Cardiac muscle cell (in vitro differentiated cells and primary cell): ENCODE measurements around the gene HIPK1. TPM values are rescaled to one million over a fixed set of nuclear protein-coding genes. Genes with fewer than 3 reads are reported as not detected.
A peak's percentile ranks its signal among the peaks of the same experiment; 100 is the strongest.
"Not testable (repeated sequence)": the region's sequence is repeated elsewhere in the genome, so short reads cannot be mapped to it uniquely, and the experiment has no call there.

Experiments
- DNase-seq, 2 donors: peaks; one replicate each; pipeline versions ENCODE4 v3.0.0 to v3.0.0-alpha.2; 2010 to 2017; ENCODE audit warnings: low read depth in 1 of 2, low spot score in 1 of 2
- H3K27ac ChIP-seq: fragments of 200-600 bp; sonication (generic); 2 replicates; pipeline ENCODE4 v1.5.1; 2016
- H3K27me3 ChIP-seq: fragments of 200-600 bp; sonication (generic); 2 replicates; pipeline ENCODE4 v1.6.0; 2016; ENCODE audit warnings: control low read depth
- H3K36me3 ChIP-seq: fragments of 200-600 bp; sonication (generic); 2 replicates; pipeline ENCODE4 v1.5.1; 2016; ENCODE audit warnings: control low read depth
- H3K4me1 ChIP-seq: fragments of 200-600 bp; sonication (generic); 2 replicates; pipeline ENCODE4 v1.8.1; 2017; ENCODE audit warnings: low read depth, mild to moderate bottlenecking, mixed run types
- H3K4me3 ChIP-seq: fragments of 200-600 bp; sonication (generic); 2 replicates; pipeline ENCODE4 v1.5.1; 2016; ENCODE audit warnings: mild to moderate bottlenecking
- H3K9me3 ChIP-seq: fragments of 200-600 bp; sonication (generic); 2 replicates; pipeline ENCODE4 v1.5.1; 2017; ENCODE audit warnings: low read depth, mild to moderate bottlenecking, control low read depth
- polyA plus RNA-seq: library from polyadenylated mRNA; unstranded; fragments of >200 nt; fragmentation: Nextera tagmentation; extraction: Ambion mirVana; gene quantifications from 2 replicates; pipeline ENCODE4 v1.2.1, GENCODE V29; 2016
- total RNA-seq: library from RNA; depleted of rRNA; stranded (reverse); fragments of >200 nt; gene quantifications from 2 replicates; pipeline ENCODE4 v1.2.3, GENCODE V29; 2016
- TF ChIP-seq, protein P1 (sequence below): IDR thresholded peaks from 2 replicates; pipeline ENCODE4 v1.5.1; 2012; ENCODE audit warnings: low read depth, mild to moderate bottlenecking, low read length

HIPK1 gene
- total and polyA plus RNA-seq, 2 experiments from 2014 or later: 14.1 to 27.7 TPM

DNA sequence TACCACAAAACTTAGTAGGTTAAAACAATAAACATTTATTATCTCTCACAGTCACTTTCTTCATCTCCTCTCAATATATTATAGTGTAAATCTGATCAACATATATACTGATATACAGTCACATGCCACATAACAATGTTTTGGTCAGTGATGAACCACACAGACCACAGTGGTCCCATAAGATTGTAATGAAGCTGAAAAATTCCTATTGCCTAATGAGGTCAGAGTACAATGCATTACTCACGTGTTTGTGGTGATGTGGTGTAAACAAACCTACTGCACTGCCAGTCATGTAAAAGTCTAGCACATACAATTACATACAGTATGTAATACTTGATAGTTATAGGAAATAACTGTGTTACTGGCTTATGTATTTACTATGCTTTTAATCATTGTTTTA is 80.3 kb downstream of the HIPK1 start:
- Histone ChIP-seq H3K36me3 (no peaks in the 10 kb centered on the region), H3K9me3 (no peaks in the 10 kb centered on the region), H3K4me1 (no peaks in the 10 kb centered on the region), H3K27ac (no peak overlapping the region), H3K27me3 (no peaks in the 10 kb centered on the region), H3K4me3 (no peak overlapping the region)
- TF ChIP-seq, protein P1, sequence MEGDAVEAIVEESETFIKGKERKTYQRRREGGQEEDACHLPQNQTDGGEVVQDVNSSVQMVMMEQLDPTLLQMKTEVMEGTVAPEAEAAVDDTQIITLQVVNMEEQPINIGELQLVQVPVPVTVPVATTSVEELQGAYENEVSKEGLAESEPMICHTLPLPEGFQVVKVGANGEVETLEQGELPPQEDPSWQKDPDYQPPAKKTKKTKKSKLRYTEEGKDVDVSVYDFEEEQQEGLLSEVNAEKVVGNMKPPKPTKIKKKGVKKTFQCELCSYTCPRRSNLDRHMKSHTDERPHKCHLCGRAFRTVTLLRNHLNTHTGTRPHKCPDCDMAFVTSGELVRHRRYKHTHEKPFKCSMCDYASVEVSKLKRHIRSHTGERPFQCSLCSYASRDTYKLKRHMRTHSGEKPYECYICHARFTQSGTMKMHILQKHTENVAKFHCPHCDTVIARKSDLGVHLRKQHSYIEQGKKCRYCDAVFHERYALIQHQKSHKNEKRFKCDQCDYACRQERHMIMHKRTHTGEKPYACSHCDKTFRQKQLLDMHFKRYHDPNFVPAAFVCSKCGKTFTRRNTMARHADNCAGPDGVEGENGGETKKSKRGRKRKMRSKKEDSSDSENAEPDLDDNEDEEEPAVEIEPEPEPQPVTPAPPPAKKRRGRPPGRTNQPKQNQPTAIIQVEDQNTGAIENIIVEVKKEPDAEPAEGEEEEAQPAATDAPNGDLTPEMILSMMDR: no peak
- DNase-seq: peak in 1 of 2 donors; percentile 85

DNA sequence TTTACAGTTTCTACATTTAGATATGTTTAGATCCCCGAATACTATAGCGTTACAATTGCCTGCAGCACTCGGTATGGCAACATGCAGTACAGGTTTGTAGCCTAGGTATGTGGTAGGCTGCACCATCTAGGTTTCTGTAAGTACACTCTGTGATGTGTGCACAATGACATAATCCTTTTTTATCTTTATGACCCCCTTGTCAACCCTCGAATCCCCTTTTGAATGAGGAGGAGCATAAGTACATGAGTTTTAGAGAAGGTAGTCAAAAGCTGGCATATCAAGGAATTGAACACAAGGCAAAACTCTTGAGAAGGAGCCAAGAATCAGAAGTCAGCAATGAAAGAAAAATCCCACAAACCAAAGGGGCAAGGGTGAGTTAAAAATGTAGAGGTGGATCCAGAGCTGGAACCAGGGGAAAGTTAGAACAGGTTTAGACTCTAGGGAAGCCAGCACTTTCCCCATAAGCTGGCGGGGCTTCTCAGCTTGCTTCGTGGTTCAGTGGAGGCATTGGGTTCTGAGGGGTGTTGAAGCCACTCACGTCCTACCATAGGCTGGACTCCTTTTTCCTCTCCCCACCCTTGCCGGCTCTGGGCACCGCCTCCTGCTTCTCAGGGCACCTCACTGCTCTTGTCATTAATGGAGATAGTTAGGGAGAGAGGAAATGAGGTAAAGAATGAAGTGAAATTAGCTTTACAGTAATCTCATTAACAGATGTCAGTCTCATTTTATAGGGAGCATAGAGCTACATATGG is 81.5 kb downstream of the HIPK1 start:
- peak in 1 of 2 donors; percentile 22 for DNase-seq
- TF ChIP-seq, protein P1: no peak
- H3K27me3 ChIP-seq: no peaks in the 10 kb centered on the region
- H3K36me3 ChIP-seq: no peaks in the 10 kb centered on the region
- no peaks in the 10 kb centered on the region for H3K9me3 ChIP-seq
- H3K27ac ChIP-seq: no peak overlapping the region
- H3K4me1 ChIP-seq: no peaks in the 10 kb centered on the region
- H3K4me3 ChIP-seq: no peak overlapping the region

- Histone ChIP-seq H3K27ac (no peak overlapping the region), H3K27me3 (no peaks in the 10 kb centered on the region), H3K4me1 (no peaks in the 10 kb centered on the region), H3K9me3 (no peaks in the 10 kb centered on the region), H3K4me3 (no peak overlapping the region), H3K36me3 (no peaks in the 10 kb centered on the region)
- TF ChIP-seq, protein P1: no peak
- no peak for DNase-seq
These were observed 82.7 kb downstream of the HIPK1 start for GRCh38 chr1:114011796-114012195.

DNA sequence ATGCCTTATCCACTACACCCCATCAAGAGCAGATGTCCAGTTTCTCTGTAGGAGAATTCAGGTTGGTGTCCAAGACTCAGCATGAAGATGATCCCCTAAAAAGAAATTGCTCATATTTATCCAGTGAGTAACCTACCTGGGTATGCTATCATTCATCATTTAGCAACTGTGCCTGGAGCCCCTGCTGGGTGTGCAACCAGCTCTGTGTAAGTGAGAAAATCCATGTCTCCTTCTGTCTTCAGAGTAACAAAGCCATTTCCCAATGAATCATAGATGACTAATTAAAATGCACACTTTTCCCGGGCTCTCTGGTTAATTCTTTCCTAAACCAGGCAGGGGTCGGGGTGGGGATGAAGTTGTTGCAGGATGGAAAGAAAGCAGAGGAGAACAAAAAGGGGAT is 86.0 kb downstream of the HIPK1 start:
- Histone ChIP-seq H3K9me3 (no peaks in the 10 kb centered on the region), H3K27ac (no peak overlapping the region), H3K4me3 (no peak overlapping the region), H3K4me1 (no peaks in the 10 kb centered on the region), H3K27me3 (no peaks in the 10 kb centered on the region), H3K36me3 (no peaks in the 10 kb centered on the region)
- DNase-seq: no peak
- TF ChIP-seq, protein P1: no peak

- H3K36me3 ChIP-seq, H3K4me3 ChIP-seq, H3K27me3 ChIP-seq, H3K27ac ChIP-seq, H3K9me3 ChIP-seq, DNase-seq: not testable (repeated sequence)
- peaks cover 12% of the 10 kb centered on the region for H3K4me1 ChIP-seq
These were observed 90.6 kb downstream of the HIPK1 start for GRCh38 chr1:114019724-114020123.

DNA sequence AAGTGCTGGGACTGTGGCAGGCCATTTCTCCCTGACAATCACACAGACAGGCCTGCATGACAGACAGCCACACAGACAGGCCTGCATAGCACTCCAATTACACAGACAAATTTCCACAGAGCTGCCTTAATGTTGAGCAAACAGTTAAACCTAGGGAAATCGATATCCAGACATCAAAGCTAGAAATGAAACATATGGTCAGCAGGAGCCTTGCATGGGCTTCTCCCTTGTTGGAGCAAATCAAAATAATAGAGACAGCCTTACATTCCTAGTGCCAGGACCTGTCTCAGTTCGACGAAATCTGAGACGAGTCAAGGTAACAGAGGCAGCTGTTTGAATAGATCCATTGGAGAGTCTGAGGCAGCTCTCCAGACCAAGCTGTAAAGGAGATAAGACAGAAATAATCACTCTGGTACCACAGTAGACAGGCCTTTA is 92.6 kb downstream of the HIPK1 start:
- H3K27ac ChIP-seq: peak overlapping the region; percentile 76

More for the DNA sequence above, 92.6 kb downstream of the HIPK1 start:
- peaks cover 12% of the 10 kb centered on the region for H3K4me1 ChIP-seq
- peak in 1 of 2 donors; percentile 32 for DNase-seq
- H3K36me3 ChIP-seq: no peaks in the 10 kb centered on the region
- no peaks in the 10 kb centered on the region for H3K27me3 ChIP-seq
- H3K4me3 ChIP-seq: no peak overlapping the region
- no peaks in the 10 kb centered on the region for H3K9me3 ChIP-seq
- TF ChIP-seq, protein P1: no peak
